Cardiac fibroblast (primary cell): ENCODE data around the gene SEMA5B.

Experiments used
- DNase-seq, 2 donors: peaks; one replicate each; pipeline versions ENCODE4 v3.0.0 to v3.0.0-alpha.2; 2010; ENCODE audit warnings: low read depth in 2 of 2
- H3K4me3 ChIP-seq, 2 donors: replicated peaks in 1 of 2; 1 replicate in 1 of 2; 2 replicates in 1 of 2; pipeline ENCODE4 v1.5.1; 2011; ENCODE audit warnings: low read depth in 2 of 2, low read length in 2 of 2, mild to moderate bottlenecking in 2 of 2, moderate library complexity in 1 of 2
- TF ChIP-seq, protein P1 (sequence below): IDR thresholded peaks from one replicate; pipeline ENCODE4 v1.5.1; 2011; ENCODE audit warnings: low read depth, mild to moderate bottlenecking, low read length, inconsistent platforms

Gene SEMA5B

DNA sequence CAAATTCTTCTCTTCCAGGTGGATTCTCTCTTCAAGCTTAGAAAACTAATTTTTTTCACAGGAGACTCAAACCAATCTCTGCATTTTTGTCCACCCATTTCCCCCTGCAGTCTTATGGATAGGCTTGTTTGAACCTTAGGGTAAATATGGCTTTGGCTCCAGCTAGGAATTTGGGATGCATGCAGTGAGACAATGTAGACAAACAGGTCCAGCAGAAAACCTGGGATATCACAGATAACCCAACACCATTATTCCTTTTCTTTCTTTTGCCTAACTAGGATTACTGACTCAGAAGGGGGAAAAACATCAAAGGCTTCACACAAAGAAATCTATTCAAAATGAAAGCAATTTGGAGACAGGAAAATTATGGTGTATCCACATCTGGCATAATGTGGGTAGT lies 11.2 kb upstream of the SEMA5B start:
- DNase-seq: no peak
- no peak overlapping the region for H3K4me3 ChIP-seq
- TF ChIP-seq, protein P1, sequence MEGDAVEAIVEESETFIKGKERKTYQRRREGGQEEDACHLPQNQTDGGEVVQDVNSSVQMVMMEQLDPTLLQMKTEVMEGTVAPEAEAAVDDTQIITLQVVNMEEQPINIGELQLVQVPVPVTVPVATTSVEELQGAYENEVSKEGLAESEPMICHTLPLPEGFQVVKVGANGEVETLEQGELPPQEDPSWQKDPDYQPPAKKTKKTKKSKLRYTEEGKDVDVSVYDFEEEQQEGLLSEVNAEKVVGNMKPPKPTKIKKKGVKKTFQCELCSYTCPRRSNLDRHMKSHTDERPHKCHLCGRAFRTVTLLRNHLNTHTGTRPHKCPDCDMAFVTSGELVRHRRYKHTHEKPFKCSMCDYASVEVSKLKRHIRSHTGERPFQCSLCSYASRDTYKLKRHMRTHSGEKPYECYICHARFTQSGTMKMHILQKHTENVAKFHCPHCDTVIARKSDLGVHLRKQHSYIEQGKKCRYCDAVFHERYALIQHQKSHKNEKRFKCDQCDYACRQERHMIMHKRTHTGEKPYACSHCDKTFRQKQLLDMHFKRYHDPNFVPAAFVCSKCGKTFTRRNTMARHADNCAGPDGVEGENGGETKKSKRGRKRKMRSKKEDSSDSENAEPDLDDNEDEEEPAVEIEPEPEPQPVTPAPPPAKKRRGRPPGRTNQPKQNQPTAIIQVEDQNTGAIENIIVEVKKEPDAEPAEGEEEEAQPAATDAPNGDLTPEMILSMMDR: no peak

DNA sequence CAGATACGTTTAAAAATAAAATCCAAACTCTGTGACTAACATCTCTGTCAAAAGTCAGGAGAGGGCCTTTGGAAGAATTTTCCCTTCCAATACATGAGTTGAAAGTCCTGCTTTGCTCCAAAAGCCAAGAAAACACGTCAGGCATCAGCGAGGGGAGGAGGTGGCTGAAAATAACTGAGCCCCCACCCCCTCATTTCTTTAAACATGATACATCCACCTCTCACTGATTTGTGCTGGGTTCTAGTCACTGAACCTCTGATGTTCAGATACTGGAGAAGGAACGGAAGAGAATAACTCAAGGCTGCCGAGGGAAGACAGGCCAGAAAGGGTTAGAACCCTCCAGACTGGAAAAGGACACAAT lies 9.4 kb upstream of the SEMA5B start:
- TF ChIP-seq, protein P1: no peak
- DNase-seq: no peak
- H3K4me3 ChIP-seq: no peak overlapping the region

GRCh38 chr3:123036352-123037014 lies 8.9 kb upstream of the SEMA5B start:
- DNase-seq: peak; percentile 76 to 83
- H3K4me3 ChIP-seq: no peak overlapping the region
- TF ChIP-seq, protein P1: no peak

GRCh38 chr3:123034996-123035395 lies 7.4 kb upstream of the SEMA5B start:
- DNase-seq: no peak
- TF ChIP-seq, protein P1: no peak
- H3K4me3 ChIP-seq: no peak overlapping the region

DNA sequence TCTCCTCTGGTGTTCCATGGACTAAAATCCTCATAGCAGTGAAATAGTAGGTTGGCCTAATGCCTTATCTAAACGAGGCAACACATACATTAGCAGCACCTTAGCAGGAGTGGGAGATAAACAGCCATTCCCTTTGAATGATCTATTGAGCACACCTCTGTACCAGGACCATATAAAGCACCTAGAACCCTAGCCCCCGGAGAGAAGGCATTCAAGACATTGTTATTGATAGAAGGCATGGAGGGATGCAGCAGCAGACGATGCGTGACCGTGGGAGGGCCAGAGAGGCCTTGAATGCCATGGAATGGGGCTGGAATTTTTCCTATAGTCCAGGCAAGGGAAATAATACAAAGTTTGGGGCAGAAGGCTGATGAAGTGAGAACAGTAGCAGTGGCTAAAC lies 6.6 kb upstream of the SEMA5B start:
- TF ChIP-seq, protein P1: no peak
- H3K4me3 ChIP-seq: no peak overlapping the region
- DNase-seq: no peak

DNA sequence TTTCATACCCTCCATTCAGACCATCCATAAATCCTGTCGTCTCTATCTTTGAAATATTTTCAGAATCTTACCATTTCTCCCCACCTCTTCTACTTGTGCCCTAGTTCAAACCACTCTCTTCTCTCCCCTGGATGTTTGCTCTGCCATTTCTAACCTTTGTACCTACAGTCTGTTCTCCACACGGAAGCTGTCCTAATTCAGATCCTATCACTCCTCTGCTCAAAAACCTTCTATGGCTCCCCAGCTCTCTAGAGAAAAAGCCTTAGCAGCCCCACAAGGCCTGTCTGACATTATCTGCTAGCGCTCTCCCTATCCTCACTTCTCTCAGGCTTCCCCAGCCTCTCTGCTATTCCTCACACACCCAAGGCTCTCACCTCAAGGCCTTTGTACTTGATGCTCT lies 4.5 kb upstream of the SEMA5B start:
- no peak for DNase-seq
- TF ChIP-seq, protein P1: no peak
- H3K4me3 ChIP-seq: no peak overlapping the region

- TF ChIP-seq, protein P1: no peak
- no peak overlapping the region for H3K4me3 ChIP-seq
- DNase-seq: no peak
These were observed 3.5 kb upstream of the SEMA5B start for GRCh38 chr3:123031051-123031450.
